Gastroesophageal sphincter (tissue), 4 donors: ENCODE results near the gene TMEM266. TPM values are rescaled to one million over a fixed set of nuclear protein-coding genes. Genes with fewer than 3 reads are reported as not detected.

Experiments used
- ATAC-seq: fragments of 150-250 bp; one replicate; pipeline ENCODE4 v1.9.1; 2016; ENCODE audit warnings: mild to moderate bottlenecking, moderate library complexity
- H3K27ac ChIP-seq, 4 donors: fragments of 200-600 bp; sonication (generic) in 3 of 4; 1 replicate in 3 of 4; 2 replicates in 1 of 4; pipeline ENCODE4 v1.5.1; 2016 to 2019
- H3K27me3 ChIP-seq: fragments of 200-600 bp; sonication (generic); one replicate; pipeline ENCODE4 v1.5.1; 2019
- H3K36me3 ChIP-seq, 2 donors: fragments of 200-600 bp; sonication (generic); one replicate each; pipeline ENCODE4 v1.5.1; 2019; ENCODE audit warnings: control low read depth in 1 of 2
- H3K4me1 ChIP-seq, 3 donors: fragments of 200-600 bp; sonication (generic); 1 replicate in 2 of 3; 2 replicates in 1 of 3; pipeline ENCODE4 v1.5.1; 2016 to 2019; ENCODE audit warnings: control low read depth in 2 of 3
- H3K4me3 ChIP-seq, 2 donors: fragments of 200-600 bp; sonication (generic); one replicate each; pipeline ENCODE4 v1.5.1; 2019; ENCODE audit warnings: mild to moderate bottlenecking in 1 of 2, moderate library complexity in 1 of 2
- H3K9me3 ChIP-seq, 3 donors: fragments of 200-600 bp; sonication (generic); one replicate each; pipeline ENCODE4 v1.5.1; 2017 to 2019; ENCODE audit warnings: control low read depth in 2 of 3
- CTCF ChIP-seq, 4 experiments: fragments of 200-600 bp in 2 of 4; fragments of 450-650 bp in 2 of 4; sonication (generic) in 1 of 4; IDR thresholded peaks; one replicate each; pipeline ENCODE4 v1.5.1; 2017 to 2019; ENCODE audit warnings: antibody characterized with exemption in 4 of 4, mild to moderate bottlenecking in 2 of 4, moderate library complexity in 2 of 4
- EP300 ChIP-seq: sonication (generic); formaldehyde crosslinking; IDR thresholded peaks from one replicate; pipeline ENCODE4 v1.6.1; 2017; ENCODE audit warnings: antibody characterized with exemption, mild to moderate bottlenecking
- POLR2A ChIP-seq, 2 donors: fragments of 450-650 bp; IDR thresholded peaks; one replicate each; pipeline ENCODE4 v1.6.1; 2017; ENCODE audit warnings: antibody characterized with exemption in 2 of 2, mild to moderate bottlenecking in 2 of 2, moderate library complexity in 1 of 2
- POLR2AphosphoS5 ChIP-seq: sonication (generic); formaldehyde crosslinking; IDR thresholded peaks from one replicate; pipeline ENCODE4 v1.6.1; 2017; ENCODE audit warnings: antibody characterized with exemption
- WGBS, 2 donors: methylation state at CpG; one replicate each; pipeline ENCODE4 v1.1.5; 2018; ENCODE audit warnings: low coverage in 1 of 2; 5-methylcytosine and 5-hydroxymethylcytosine counted together
- total RNA-seq, 4 donors: library from RNA; depleted of rRNA; stranded (reverse); fragments of >200 nt; gene quantifications; one replicate each; pipeline ENCODE4 v1.1.0, GENCODE V29; 2016

The TMEM266 gene
- total RNA-seq, 4 donors from 2014 or later: 0.77 TPM; not detected in 3

GRCh38 chr15:76197703-76198455 is 138.1 kb downstream of the TMEM266 start:
- Histone ChIP-seq H3K27me3 (peaks cover 2% of the 10 kb centered on the region), H3K36me3 (no peaks in the 10 kb centered on the region), H3K4me1 (peaks cover 3 to 57% (median 30%) of the 10 kb centered on the region in 3 donors), H3K4me3 (no peak overlapping the region), H3K9me3 (no peaks in the 10 kb centered on the region), H3K27ac (peak overlapping the region in 3 of 4 donors; percentile 59 to 73 (median 60))
- 80% methylated on average over 2 of the region's 8 CpGs; no CpG with 5 or more reads in 1 of the 2 donors for WGBS, 2 donors
- TF ChIP-seq CTCF (IDR thresholded peaks at IDR 0.05) (no peak), POLR2A (IDR thresholded peaks at IDR 0.05) (no peak), POLR2AphosphoS5 (no peak), EP300 (no peak)
- no peak for ATAC-seq

- H3K4me1 ChIP-seq: peaks cover 3 to 57% (median 30%) of the 10 kb centered on the region in 3 donors
- H3K36me3 ChIP-seq: peaks cover 0 to 4% of the 10 kb centered on the region in 2 donors
- H3K4me3 ChIP-seq: no peak overlapping the region
- WGBS, 2 donors: 98% methylated on average over 5 of the region's 6 CpGs; no CpG with 5 or more reads in 1 of the 2 donors
- no peak for ATAC-seq
- H3K27me3 ChIP-seq: no peaks in the 10 kb centered on the region
- no peak for TF ChIP-seq CTCF (IDR thresholded peaks at IDR 0.05)
- no peak for TF ChIP-seq EP300
- TF ChIP-seq POLR2A (IDR thresholded peaks at IDR 0.05): no peak
- TF ChIP-seq POLR2AphosphoS5: no peak
- H3K9me3 ChIP-seq: no peaks in the 10 kb centered on the region
- peak overlapping the region in 1 of 4 donors; percentile 28 for H3K27ac ChIP-seq
Observed at GRCh38 chr15:76198456-76199105, 138.8 kb downstream of the TMEM266 start.

GRCh38 chr15:76199106-76200082 is 139.6 kb downstream of the TMEM266 start:
- WGBS, 2 donors: 9 to 52% methylated on average over 3 to 7 of the region's 19 CpGs
- Histone ChIP-seq H3K9me3 (no peaks in the 10 kb centered on the region), H3K4me1 (peaks cover 3 to 57% (median 30%) of the 10 kb centered on the region in 3 donors), H3K27me3 (no peaks in the 10 kb centered on the region), H3K4me3 (no peak overlapping the region), H3K36me3 (peaks cover 0 to 12% of the 10 kb centered on the region in 2 donors), H3K27ac (peak overlapping the region in 1 of 4 donors; percentile 28)
- ATAC-seq: peak; percentile 50
- TF ChIP-seq CTCF (IDR thresholded peaks at IDR 0.05): no peak
- TF ChIP-seq POLR2A (IDR thresholded peaks at IDR 0.05): no peak
- TF ChIP-seq EP300: no peak
- TF ChIP-seq POLR2AphosphoS5: peak; percentile 25

GRCh38 chr15:76200083-76200465 is 140.3 kb downstream of the TMEM266 start:
- Histone ChIP-seq H3K4me3 (no peak overlapping the region), H3K36me3 (peaks cover 0 to 14% of the 10 kb centered on the region in 2 donors), H3K9me3 (no peaks in the 10 kb centered on the region), H3K4me1 (peaks cover 3 to 57% (median 30%) of the 10 kb centered on the region in 3 donors), H3K27me3 (no peaks in the 10 kb centered on the region), H3K27ac (no peak overlapping the region)
- TF ChIP-seq CTCF (IDR thresholded peaks at IDR 0.05): no peak
- no peak for TF ChIP-seq POLR2A (IDR thresholded peaks at IDR 0.05)
- no peak for TF ChIP-seq POLR2AphosphoS5
- no peak for TF ChIP-seq EP300
- ATAC-seq: no peak
- WGBS, 2 donors: 100% methylated on average over 3 of the region's 6 CpGs; no CpG with 5 or more reads in 1 of the 2 donors
